GM12891 (cell line): ENCODE measurements around the gene RFX2.

Source experiments
- PAX5 ChIP-seq: IDR thresholded peaks from 2 replicates; pipeline ENCODE4 v1.6.1; 2011; ENCODE audit warnings: low read length, moderate library complexity, mild to moderate bottlenecking; ENCODE audit not compliant: insufficient read depth, severe bottlenecking
- POLR2A ChIP-seq: IDR thresholded peaks from 2 replicates; pipeline ENCODE4 v1.6.1; 2011; ENCODE audit warnings: low read depth, low read length, control low read depth
- POLR2AphosphoS5 ChIP-seq: IDR thresholded peaks from 2 replicates; pipeline ENCODE4 v1.6.1; 2011; ENCODE audit warnings: low read depth, low read length, control low read depth
- SPI1 ChIP-seq: IDR thresholded peaks from 2 replicates; pipeline ENCODE4 v1.6.1; 2011; ENCODE audit warnings: low read depth, low read length, control low read depth
- TAF1 ChIP-seq: IDR thresholded peaks from 2 replicates; pipeline ENCODE4 v1.6.1; 2011; ENCODE audit warnings: low read depth, low read length, control low read depth

- TF ChIP-seq TAF1, result no peak
- no peak for TF ChIP-seq POLR2AphosphoS5
- TF ChIP-seq POLR2A, result no peak
- TF ChIP-seq SPI1, result no peak
- TF ChIP-seq PAX5, result no peak
Observed at GRCh38 chr19:5967994-5968430, 142.3 kb downstream of the RFX2 start.
